GM12891 (cell line): ENCODE measurements around the gene LPO.

Experiments used
- POLR2A ChIP-seq: IDR thresholded peaks from 2 replicates; pipeline ENCODE4 v1.6.1; 2011; ENCODE audit warnings: low read depth, low read length, control low read depth
- POLR2AphosphoS5 ChIP-seq: IDR thresholded peaks from 2 replicates; pipeline ENCODE4 v1.6.1; 2011; ENCODE audit warnings: low read depth, low read length, control low read depth

DNA sequence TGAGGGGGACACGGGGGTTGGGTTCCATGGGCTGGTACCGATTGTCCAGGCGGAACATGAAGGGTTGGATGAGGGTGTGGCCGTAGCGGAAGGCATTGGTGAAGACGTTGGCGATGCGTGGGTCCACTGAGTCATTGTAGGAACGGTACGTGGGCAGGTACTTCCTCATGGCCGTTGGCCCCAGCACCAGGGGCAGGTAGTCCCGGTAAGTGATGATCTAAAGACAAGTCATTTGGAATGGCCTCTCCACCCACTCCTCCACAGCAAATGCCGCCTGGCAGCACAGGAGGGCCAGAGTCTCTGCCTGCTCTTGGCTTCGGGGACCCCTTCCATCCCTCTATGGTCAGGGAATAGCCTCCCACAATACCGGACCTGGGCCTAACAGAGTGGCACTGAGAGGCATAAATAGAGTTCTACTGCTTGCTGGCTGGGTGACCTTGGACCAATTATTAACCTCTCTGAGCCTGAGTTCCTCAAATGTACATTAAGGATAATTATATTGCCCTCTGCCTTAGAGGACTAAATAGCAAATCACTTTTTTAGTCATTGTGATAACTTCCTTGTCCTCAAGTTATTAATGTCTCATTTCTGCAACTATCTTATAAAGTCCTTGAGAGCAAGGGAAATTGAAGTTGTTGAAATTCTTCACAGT, 35.2 kb downstream of the LPO start:
- TF ChIP-seq POLR2AphosphoS5: no peak
- no peak for TF ChIP-seq POLR2A
